Mononuclear cell (primary cell): ENCODE measurements around the gene TMEM151A. TPM values are rescaled to one million over a fixed set of nuclear protein-coding genes. Genes with fewer than 3 reads are reported as not detected.

Source experiments
- H3K27me3 ChIP-seq: 2 replicates; pipeline ENCODE4 v1.6.0; 2011; ENCODE audit warnings: low read length, control low read depth; ENCODE audit not compliant: insufficient read depth
- H3K4me1 ChIP-seq: 2 replicates; pipeline ENCODE4 v1.5.1; 2011; ENCODE audit warnings: mild to moderate bottlenecking, low read length, control low read depth; ENCODE audit not compliant: insufficient read depth
- H3K4me3 ChIP-seq: 2 replicates; pipeline ENCODE4 v1.5.1; 2011; ENCODE audit warnings: mild to moderate bottlenecking, low read length, moderate library complexity
- H3K9me3 ChIP-seq: 2 replicates; pipeline ENCODE4 v1.5.1; 2011; ENCODE audit warnings: low read depth, mild to moderate bottlenecking, control low read depth, low read length
- total RNA-seq: library from RNA; depleted of rRNA; stranded (reverse); fragments of >200 nt; gene quantifications from one replicate; pipeline ENCODE4 v1.2.3, GENCODE V29; 2012

The TMEM151A gene
- total RNA-seq, 1 donor, result 0.21 TPM

GRCh38 chr11:66263785-66264184 lies 27.9 kb upstream of the TMEM151A start:
- peaks cover 14% of the 10 kb centered on the region for H3K4me1 ChIP-seq
- no peaks in the 10 kb centered on the region for H3K9me3 ChIP-seq
- no peak overlapping the region for H3K4me3 ChIP-seq
- no peaks in the 10 kb centered on the region for H3K27me3 ChIP-seq

GRCh38 chr11:66264383-66264782 lies 27.3 kb upstream of the TMEM151A start:
- H3K27me3 ChIP-seq, result no peaks in the 10 kb centered on the region
- peaks cover 17% of the 10 kb centered on the region for H3K4me1 ChIP-seq
- H3K4me3 ChIP-seq, result no peak overlapping the region
- no peaks in the 10 kb centered on the region for H3K9me3 ChIP-seq

- H3K27me3 ChIP-seq, result no peaks in the 10 kb centered on the region
- H3K4me1 ChIP-seq, result peaks cover 23% of the 10 kb centered on the region
- H3K4me3 ChIP-seq, result no peak overlapping the region
- H3K9me3 ChIP-seq, result no peaks in the 10 kb centered on the region
Measured at GRCh38 chr11:66264914-66265313, 26.8 kb upstream of the TMEM151A start.

GRCh38 chr11:66265531-66266377 lies 25.9 kb upstream of the TMEM151A start:
- Histone ChIP-seq H3K9me3 (no peaks in the 10 kb centered on the region), H3K27me3 (no peaks in the 10 kb centered on the region), H3K4me1 (peaks cover 31% of the 10 kb centered on the region), H3K4me3 (no peak overlapping the region)

GRCh38 chr11:66266378-66267038 lies 25.2 kb upstream of the TMEM151A start:
- Histone ChIP-seq H3K27me3 (no peaks in the 10 kb centered on the region), H3K4me1 (peaks cover 36% of the 10 kb centered on the region), H3K9me3 (no peaks in the 10 kb centered on the region), H3K4me3 (no peak overlapping the region)

GRCh38 chr11:66267039-66267378 lies 24.7 kb upstream of the TMEM151A start:
- Histone ChIP-seq H3K4me1 (peaks cover 41% of the 10 kb centered on the region), H3K4me3 (peak overlapping the region; percentile 94), H3K9me3 (no peaks in the 10 kb centered on the region), H3K27me3 (no peaks in the 10 kb centered on the region)

- no peaks in the 10 kb centered on the region for H3K9me3 ChIP-seq
- H3K4me1 ChIP-seq, result peaks cover 47% of the 10 kb centered on the region
- no peaks in the 10 kb centered on the region for H3K27me3 ChIP-seq
- H3K4me3 ChIP-seq, result peak overlapping the region; percentile 94
Measured at GRCh38 chr11:66267379-66268243, 24.1 kb upstream of the TMEM151A start.

GRCh38 chr11:66268244-66268951 lies 23.3 kb upstream of the TMEM151A start, which contains the start of gene RAB1B:
Gene RAB1B, plus strand, starts transcription at chr11:66268639. Its CDS starts 41 bp downstream, at chr11:66268680.
- Histone ChIP-seq H3K4me1 (peaks cover 53% of the 10 kb centered on the region), H3K9me3 (no peaks in the 10 kb centered on the region), H3K4me3 (peak within 1 kb of the TSS; percentile 94), H3K27me3 (no peaks in the 10 kb centered on the region)

- peak overlapping the region; percentile 94 for H3K4me3 ChIP-seq
- H3K9me3 ChIP-seq, result no peaks in the 10 kb centered on the region
- H3K27me3 ChIP-seq, result no peaks in the 10 kb centered on the region
- H3K4me1 ChIP-seq, result peaks cover 56% of the 10 kb centered on the region
Measured at GRCh38 chr11:66268952-66269905, 22.5 kb upstream of the TMEM151A start.

GRCh38 chr11:66271816-66272215 lies 19.9 kb upstream of the TMEM151A start:
- Histone ChIP-seq H3K4me3 (no peak overlapping the region), H3K9me3 (no peaks in the 10 kb centered on the region), H3K27me3 (no peaks in the 10 kb centered on the region), H3K4me1 (peaks cover 55% of the 10 kb centered on the region)

GRCh38 chr11:66272596-66272995 lies 19.1 kb upstream of the TMEM151A start:
- H3K4me1 ChIP-seq, result peaks cover 56% of the 10 kb centered on the region
- H3K4me3 ChIP-seq, result no peak overlapping the region
- no peaks in the 10 kb centered on the region for H3K9me3 ChIP-seq
- H3K27me3 ChIP-seq, result no peaks in the 10 kb centered on the region

GRCh38 chr11:66274219-66274618 lies 17.5 kb upstream of the TMEM151A start:
- Histone ChIP-seq H3K4me3 (no peak overlapping the region), H3K9me3 (no peaks in the 10 kb centered on the region), H3K4me1 (peaks cover 53% of the 10 kb centered on the region), H3K27me3 (no peaks in the 10 kb centered on the region)

GRCh38 chr11:66275396-66275795 lies 16.3 kb upstream of the TMEM151A start:
- Histone ChIP-seq H3K27me3 (no peaks in the 10 kb centered on the region), H3K4me1 (peaks cover 41% of the 10 kb centered on the region), H3K9me3 (no peaks in the 10 kb centered on the region), H3K4me3 (no peak overlapping the region)
